ENCODE measurements around the gene PDE7B. TPM values are rescaled to one million over a fixed set of nuclear protein-coding genes. Genes with fewer than 3 reads are reported as not detected.

PDE7B gene
- polyA plus RNA-seq, 1 donor (not counting 4 experiments of a cell fraction or from before 2014, with no cell fraction given), result 0.01 TPM

DNA sequence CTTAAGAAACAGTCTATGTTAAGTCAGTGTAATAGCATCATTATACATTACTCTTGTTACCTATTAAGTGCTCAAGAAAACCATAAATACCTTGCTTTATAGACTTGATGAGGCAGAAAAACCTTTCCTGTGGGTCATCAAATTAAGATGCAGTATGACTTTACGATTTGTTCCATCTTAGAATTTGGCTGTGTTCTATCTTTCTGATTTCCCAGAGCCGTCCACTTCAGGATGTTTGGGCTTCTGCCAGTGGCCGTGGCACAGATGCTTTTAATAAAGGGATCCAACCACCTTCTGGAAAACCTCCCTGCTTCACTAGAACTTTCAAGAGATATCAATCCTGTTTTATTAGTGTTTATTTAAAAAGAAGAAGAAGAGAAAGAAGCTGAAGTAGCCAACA is 71.2 kb downstream of the PDE7B start:
- no peak for FAIRE-seq
- TF ChIP-seq, protein P1, sequence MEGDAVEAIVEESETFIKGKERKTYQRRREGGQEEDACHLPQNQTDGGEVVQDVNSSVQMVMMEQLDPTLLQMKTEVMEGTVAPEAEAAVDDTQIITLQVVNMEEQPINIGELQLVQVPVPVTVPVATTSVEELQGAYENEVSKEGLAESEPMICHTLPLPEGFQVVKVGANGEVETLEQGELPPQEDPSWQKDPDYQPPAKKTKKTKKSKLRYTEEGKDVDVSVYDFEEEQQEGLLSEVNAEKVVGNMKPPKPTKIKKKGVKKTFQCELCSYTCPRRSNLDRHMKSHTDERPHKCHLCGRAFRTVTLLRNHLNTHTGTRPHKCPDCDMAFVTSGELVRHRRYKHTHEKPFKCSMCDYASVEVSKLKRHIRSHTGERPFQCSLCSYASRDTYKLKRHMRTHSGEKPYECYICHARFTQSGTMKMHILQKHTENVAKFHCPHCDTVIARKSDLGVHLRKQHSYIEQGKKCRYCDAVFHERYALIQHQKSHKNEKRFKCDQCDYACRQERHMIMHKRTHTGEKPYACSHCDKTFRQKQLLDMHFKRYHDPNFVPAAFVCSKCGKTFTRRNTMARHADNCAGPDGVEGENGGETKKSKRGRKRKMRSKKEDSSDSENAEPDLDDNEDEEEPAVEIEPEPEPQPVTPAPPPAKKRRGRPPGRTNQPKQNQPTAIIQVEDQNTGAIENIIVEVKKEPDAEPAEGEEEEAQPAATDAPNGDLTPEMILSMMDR (optimal IDR thresholded peaks at IDR 0.05 in 1 of 3, IDR thresholded peaks at IDR 0.05 in 1 of 3, conservative IDR thresholded peaks at IDR 0.05 in 1 of 3; ENCODE audit: extremely low read depth in 1 of 3, insufficient read depth in 2 of 3, low read length in 3 of 3), result no peak
- no peak for TF ChIP-seq EZH2 (IDR thresholded peaks at IDR 0.05; ENCODE audit: low read length)
- H3K4me1 ChIP-seq (ENCODE audit: control insufficient read depth, extremely low read depth, insufficient read depth, low read length), result peaks cover 11% of the 10 kb centered on the region
- H3K36me3 ChIP-seq (ENCODE audit: control insufficient read depth in 2 of 2, extremely low read depth in 1 of 2, insufficient read depth in 2 of 2, low read length in 2 of 2), result no peaks in the 10 kb centered on the region
- H3K27me3 ChIP-seq (ENCODE audit: control insufficient read depth, extremely low read depth, insufficient read depth, low read length), result no peaks in the 10 kb centered on the region
- no peaks in the 10 kb centered on the region for H3K9me3 ChIP-seq (ENCODE audit: control insufficient read depth, low read depth, low read length)
- no peak overlapping the region for H3K9ac ChIP-seq (ENCODE audit: control insufficient read depth, extremely low read depth, insufficient read depth, low read length)
- peak overlapping the region; percentile 37 for H2AFZ ChIP-seq (ENCODE audit: control insufficient read depth, low read length)
- H3K4me2 ChIP-seq (ENCODE audit: control insufficient read depth, extremely low read depth, insufficient read depth, low read depth, low read length), result no peak overlapping the region
- dilution Hi-C loops (cut with MboI; ENCODE audit: extremely low pct_ligation_motif_present, low sequenced_read_pairs), result no loop called here
- no peak overlapping the region for H3K27ac ChIP-seq (ENCODE audit: control insufficient read depth, insufficient read depth, low read length)
- no peaks in the 10 kb centered on the region for H4K20me1 ChIP-seq (ENCODE audit: control insufficient read depth, extremely low read depth, insufficient read depth, low read length)
- DNase-seq (ENCODE audit: low read depth, low spot score), result no peak
- no peak overlapping the region for H3K4me3 ChIP-seq (ENCODE audit: control insufficient read depth in 2 of 3, extremely low read depth in 1 of 3, insufficient read depth in 2 of 3, low read depth in 1 of 3, low read length in 3 of 3)
- H3K9me1 ChIP-seq (ENCODE audit: control insufficient read depth, extremely low read depth, insufficient read depth, low read length), result no peaks in the 10 kb centered on the region
- no peaks in the 10 kb centered on the region for H3K79me2 ChIP-seq (ENCODE audit: control insufficient read depth, insufficient read depth, low read length)

DNA sequence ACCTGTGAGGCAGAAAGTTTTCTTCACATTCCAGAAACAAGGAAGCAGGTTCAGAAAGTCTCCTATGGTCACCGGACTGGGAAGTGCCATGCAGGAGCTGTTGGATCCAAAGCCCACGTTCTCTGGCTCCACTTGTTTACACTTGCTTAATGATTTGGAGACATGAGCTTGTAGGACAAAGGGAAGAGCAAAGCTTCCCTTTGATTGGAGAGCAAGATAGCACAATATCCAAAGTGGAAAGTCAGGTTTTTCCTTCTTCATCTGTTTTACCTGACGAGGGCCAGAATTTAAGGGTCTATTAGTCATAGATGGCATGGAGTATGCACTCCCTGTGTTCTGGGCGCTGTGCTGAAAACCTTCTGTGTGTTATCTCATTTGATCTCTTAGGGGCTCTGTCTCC is 81.2 kb downstream of the PDE7B start:
- peak overlapping the region in 1 of 3 experiments; percentile 11 for H3K4me3 ChIP-seq (ENCODE audit: control insufficient read depth in 2 of 3, extremely low read depth in 1 of 3, insufficient read depth in 2 of 3, low read depth in 1 of 3, low read length in 3 of 3)

More for the DNA sequence above, 81.2 kb downstream of the PDE7B start:
- dilution Hi-C loops (cut with MboI; ENCODE audit: extremely low pct_ligation_motif_present, low sequenced_read_pairs), result no loop called here
- no peaks in the 10 kb centered on the region for H3K9me1 ChIP-seq (ENCODE audit: control insufficient read depth, extremely low read depth, insufficient read depth, low read length)
- DNase-seq (ENCODE audit: low read depth, low spot score) (no peak), FAIRE-seq (peak; percentile 73)
- no peaks in the 10 kb centered on the region for H3K79me2 ChIP-seq (ENCODE audit: control insufficient read depth, insufficient read depth, low read length)
- no peaks in the 10 kb centered on the region for H3K36me3 ChIP-seq (ENCODE audit: control insufficient read depth in 2 of 2, extremely low read depth in 1 of 2, insufficient read depth in 2 of 2, low read length in 2 of 2)
- H3K9ac ChIP-seq (ENCODE audit: control insufficient read depth, extremely low read depth, insufficient read depth, low read length), result no peak overlapping the region
- no peaks in the 10 kb centered on the region for H4K20me1 ChIP-seq (ENCODE audit: control insufficient read depth, extremely low read depth, insufficient read depth, low read length)
- H2AFZ ChIP-seq (ENCODE audit: control insufficient read depth, low read length), result peak overlapping the region; percentile 48
- peaks cover 25% of the 10 kb centered on the region for H3K4me1 ChIP-seq (ENCODE audit: control insufficient read depth, extremely low read depth, insufficient read depth, low read length)
- no peak for TF ChIP-seq EZH2 (IDR thresholded peaks at IDR 0.05; ENCODE audit: low read length)
- TF ChIP-seq, protein P1 (optimal IDR thresholded peaks at IDR 0.05 in 1 of 3, IDR thresholded peaks at IDR 0.05 in 1 of 3, conservative IDR thresholded peaks at IDR 0.05 in 1 of 3; ENCODE audit: extremely low read depth in 1 of 3, insufficient read depth in 2 of 3, low read length in 3 of 3), result no peak
- no peaks in the 10 kb centered on the region for H3K9me3 ChIP-seq (ENCODE audit: control insufficient read depth, low read depth, low read length)
- H3K4me2 ChIP-seq (ENCODE audit: control insufficient read depth, extremely low read depth, insufficient read depth, low read depth, low read length), result peak overlapping the region; percentile 50
- H3K27me3 ChIP-seq (ENCODE audit: control insufficient read depth, extremely low read depth, insufficient read depth, low read length), result no peaks in the 10 kb centered on the region
- no peak overlapping the region for H3K27ac ChIP-seq (ENCODE audit: control insufficient read depth, insufficient read depth, low read length)
